GM19193 (cell line): ENCODE measurements around the gene FAM9B.

Experiments used
- POLR2A ChIP-seq: IDR thresholded peaks from 4 replicates; pipeline ENCODE4 v1.6.1; 2011; ENCODE audit not compliant: insufficient read depth, insufficient read length; ENCODE audit errors: extremely low read depth

FAM9B gene

GRCh38 chrX:9019151-9019550 is 14.8 kb downstream of the FAM9B start:
- TF ChIP-seq POLR2A: no peak

GRCh38 chrX:9003041-9003440 is 30.9 kb downstream of the FAM9B start:
- TF ChIP-seq POLR2A: no peak

DNA sequence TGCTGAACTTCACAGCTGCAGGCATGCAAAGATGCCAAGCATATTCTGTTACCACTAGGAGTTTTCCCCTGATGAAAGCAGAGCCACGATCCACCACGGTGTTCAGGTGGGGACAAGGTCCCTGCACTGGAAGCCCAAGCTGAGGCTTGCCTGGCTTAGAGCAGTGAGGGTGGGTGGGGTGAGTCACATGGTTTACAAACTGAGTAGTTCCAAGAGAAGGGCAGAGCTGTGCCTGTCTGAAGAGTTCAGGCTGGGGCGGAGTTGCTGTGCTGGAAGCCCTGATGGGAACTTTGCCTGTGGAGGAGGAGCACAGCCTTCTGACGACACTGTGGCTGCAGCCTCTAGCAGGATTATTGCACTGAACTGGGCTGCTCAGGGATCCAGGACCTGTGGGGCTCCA is 45.5 kb downstream of the FAM9B start:
- no peak for TF ChIP-seq POLR2A

DNA sequence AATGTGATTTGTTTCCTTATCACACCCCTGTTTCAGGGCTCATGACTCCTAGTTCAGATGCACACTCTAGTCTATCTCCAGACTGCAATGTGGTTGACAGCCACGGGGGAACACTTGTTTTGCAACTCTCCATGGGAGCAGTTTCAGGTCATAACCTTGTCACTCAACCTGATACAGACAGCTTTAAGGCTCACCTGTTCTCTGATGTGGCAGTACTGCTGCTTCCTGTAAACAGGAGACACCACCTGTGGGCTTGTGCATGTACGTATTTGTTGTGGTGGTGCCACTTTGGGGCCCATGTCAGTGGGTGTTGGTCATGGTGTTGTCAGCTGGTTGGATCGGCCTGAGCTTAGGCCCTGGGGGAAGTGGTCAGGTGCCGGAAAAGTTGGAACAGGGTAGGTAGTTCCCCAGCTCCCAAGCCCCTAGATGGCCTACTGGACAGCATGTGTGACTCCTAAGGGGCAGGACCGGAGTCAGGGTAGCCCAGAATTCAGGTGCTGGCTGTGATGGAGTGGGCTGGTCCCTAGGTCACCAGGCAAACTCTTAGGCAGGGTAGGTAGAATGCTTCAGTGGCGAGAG is 46.2 kb downstream of the FAM9B start:
- no peak for TF ChIP-seq POLR2A

- TF ChIP-seq POLR2A: no peak
These were observed 49.7 kb downstream of the FAM9B start for GRCh38 chrX:8984231-8984630.

DNA sequence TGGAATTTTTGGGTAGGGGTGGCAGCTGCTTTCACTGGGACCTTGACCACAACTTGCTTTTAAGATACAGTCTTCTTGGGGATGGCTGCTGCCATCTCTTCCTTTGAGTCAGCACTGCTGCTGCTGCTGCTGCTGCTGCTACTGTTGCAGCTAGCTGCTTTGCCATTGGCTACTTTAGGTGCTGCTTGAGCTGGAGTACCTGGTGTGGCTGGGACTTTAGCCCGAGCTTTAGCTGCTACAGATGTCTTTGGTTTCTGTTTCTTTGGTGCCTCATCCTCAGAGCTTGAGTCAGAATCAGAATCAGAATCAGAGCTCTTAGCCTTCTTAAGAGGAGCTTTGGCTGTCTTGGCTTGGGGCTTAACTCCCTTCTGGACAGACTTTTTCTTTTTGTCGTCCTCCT is 52.2 kb downstream of the FAM9B start:
- TF ChIP-seq POLR2A: no peak

GRCh38 chrX:8980756-8981155 is 53.2 kb downstream of the FAM9B start:
- TF ChIP-seq POLR2A: no peak
